CD4-positive, alpha-beta T cell treated with Interleukin-17A for 4 hours (primary cell): ENCODE measurements around the gene ACTR8.

Source experiments
- DNase-seq: peaks from one replicate; pipeline ENCODE4 v3.0.0-alpha.2; 2020; ENCODE audit warnings: mixed read lengths

ACTR8 gene

GRCh38 chr3:53862241-53862640 lies 19.7 kb downstream of the ACTR8 start:
- no peak for DNase-seq

GRCh38 chr3:53860196-53860595 lies 21.8 kb downstream of the ACTR8 start:
- DNase-seq, result no peak

- DNase-seq, result no peak
Observed at GRCh38 chr3:53859178-53859577, 22.8 kb downstream of the ACTR8 start.

- DNase-seq, result no peak
Observed at GRCh38 chr3:53858096-53858741, 23.7 kb downstream of the ACTR8 start.

- DNase-seq, result no peak
Observed at GRCh38 chr3:53856964-53857363, 25.0 kb downstream of the ACTR8 start.

GRCh38 chr3:53850895-53851294 lies 31.1 kb downstream of the ACTR8 start:
- DNase-seq, result no peak

GRCh38 chr3:53849916-53850315 lies 32.0 kb downstream of the ACTR8 start:
- no peak for DNase-seq

- DNase-seq, result no peak
Observed at GRCh38 chr3:53846851-53847155, 35.1 kb downstream of the ACTR8 start.

- DNase-seq, result no peak
Observed at GRCh38 chr3:53846134-53846850, 35.7 kb downstream of the ACTR8 start, which contains the start of the genes CHDH and IL17RB. Gene CHDH, minus strand, starts transcription at chr3:53846419. Its CDS starts 22,411 bp downstream, at chr3:53824008. Gene IL17RB, plus strand, starts transcription at chr3:53846568. Its CDS starts 21 bp downstream, at chr3:53846589.

GRCh38 chr3:53845881-53846133 lies 36.1 kb downstream of the ACTR8 start:
- no peak for DNase-seq

GRCh38 chr3:53845103-53845880 lies 36.7 kb downstream of the ACTR8 start:
- DNase-seq, result no peak

GRCh38 chr3:53844262-53845102 lies 37.5 kb downstream of the ACTR8 start:
- DNase-seq, result no peak

GRCh38 chr3:53843195-53844177 lies 38.5 kb downstream of the ACTR8 start:
- DNase-seq, result no peak

GRCh38 chr3:53842436-53843194 lies 39.3 kb downstream of the ACTR8 start:
- DNase-seq, result no peak

- no peak for DNase-seq
Observed at GRCh38 chr3:53841296-53841695, 40.7 kb downstream of the ACTR8 start.

- DNase-seq, result no peak
Observed at GRCh38 chr3:53837331-53837730, 44.6 kb downstream of the ACTR8 start.

- no peak for DNase-seq
Observed at GRCh38 chr3:53836084-53836872, 45.7 kb downstream of the ACTR8 start.

GRCh38 chr3:53835257-53835656 lies 46.7 kb downstream of the ACTR8 start:
- DNase-seq, result no peak

GRCh38 chr3:53834429-53835095 lies 47.4 kb downstream of the ACTR8 start:
- no peak for DNase-seq

GRCh38 chr3:53833700-53834099 lies 48.3 kb downstream of the ACTR8 start:
- no peak for DNase-seq
